PFSK-1 (cell line): ENCODE results near the gene PRKCE.

Experiments used
- FOXP2 ChIP-seq: optimal IDR thresholded peaks from 2 replicates; pipeline ENCODE3; 2011; ENCODE audit warnings: borderline replicate concordance, control low read depth, inconsistent platforms; ENCODE audit not compliant: insufficient read depth; ENCODE audit errors: extremely low read length, extremely low read depth
- POLR2AphosphoS5 ChIP-seq: IDR thresholded peaks from 2 replicates; pipeline ENCODE4 v1.6.1; 2012; ENCODE audit warnings: low read depth, mild to moderate bottlenecking, control low read depth, low read length, moderate library complexity
- REST ChIP-seq, 2 experiments: IDR thresholded peaks; 2 replicates each; pipeline versions ENCODE4 v1.6.1 to v1.8.0; 2011 to 2012; ENCODE audit warnings: low read depth in 2 of 2, low read length in 2 of 2, control low read depth in 1 of 2, inconsistent platforms in 1 of 2, mild to moderate bottlenecking in 1 of 2, moderate library complexity in 1 of 2; ENCODE audit not compliant: insufficient read depth in 1 of 2
- SIN3A ChIP-seq: IDR thresholded peaks from 2 replicates; pipeline ENCODE4 v1.6.1; 2012; ENCODE audit warnings: mild to moderate bottlenecking, low read length, moderate library complexity, borderline replicate concordance; ENCODE audit not compliant: insufficient read depth
- TAF1 ChIP-seq: IDR thresholded peaks from 2 replicates; pipeline ENCODE4 v1.6.1; 2012; ENCODE audit warnings: low read length, control low read depth, borderline replicate concordance; ENCODE audit not compliant: insufficient read depth

- no peak for TF ChIP-seq REST (IDR thresholded peaks at IDR 0.05; ENCODE audit: insufficient read depth in 1 of 2, low read depth in 2 of 2, low read length in 2 of 2)
- no peak for TF ChIP-seq POLR2AphosphoS5
- TF ChIP-seq FOXP2: no peak
- TF ChIP-seq TAF1: no peak
- no peak for TF ChIP-seq SIN3A
Observed at GRCh38 chr2:45951025-45951727, 299.7 kb downstream of the PRKCE start.
